Liver (tissue), 9 donors: Measurements from ENCODE around the gene GLRX. TPM values are rescaled to one million over a fixed set of nuclear protein-coding genes. Genes with fewer than 3 reads are reported as not detected.

Experiments
- DNase-seq: peaks from one replicate; pipeline ENCODE4 v3.0.0-alpha.2; 2017; ENCODE audit warnings: low spot score
- H3K27ac ChIP-seq, 2 donors: one replicate each; pipeline ENCODE4 v1.7.0; 2013; ENCODE audit warnings: inconsistent platforms in 2 of 2, low read length in 2 of 2, control low read depth in 1 of 2, low read depth in 1 of 2, mild to moderate bottlenecking in 1 of 2
- H3K27me3 ChIP-seq, 4 donors: one replicate each; pipeline versions ENCODE4 v1.6.1 to v1.7.0; 2013; ENCODE audit warnings: low read length in 3 of 4, inconsistent platforms in 1 of 4, mild to moderate bottlenecking in 1 of 4, moderate library complexity in 1 of 4; ENCODE audit not compliant: control insufficient read depth in 4 of 4, insufficient read depth in 4 of 4
- H3K36me3 ChIP-seq, 4 donors: one replicate each; pipeline versions ENCODE4 v1.6.1 to v1.7.0; 2013; ENCODE audit warnings: low read length in 3 of 4, mild to moderate bottlenecking in 3 of 4, low read depth in 1 of 4, moderate library complexity in 1 of 4; ENCODE audit not compliant: control insufficient read depth in 4 of 4, insufficient read depth in 3 of 4
- H3K4me1 ChIP-seq, 4 donors: one replicate each; pipeline versions ENCODE4 v1.6.1 to v1.7.0; 2013; ENCODE audit warnings: low read length in 3 of 4, mild to moderate bottlenecking in 3 of 4, moderate library complexity in 1 of 4; ENCODE audit not compliant: control insufficient read depth in 4 of 4, insufficient read depth in 4 of 4
- H3K4me3 ChIP-seq, 3 donors: one replicate each; pipeline versions ENCODE4 v1.6.1 to v1.7.0; 2013; ENCODE audit warnings: low read length in 3 of 3, control low read depth in 1 of 3, low read depth in 1 of 3, mild to moderate bottlenecking in 1 of 3
- H3K9ac ChIP-seq, 2 donors: one replicate each; pipeline ENCODE4 v1.7.0; 2013; ENCODE audit warnings: low read length in 2 of 2, mild to moderate bottlenecking in 2 of 2, moderate library complexity in 2 of 2, control low read depth in 1 of 2, low read depth in 1 of 2
- H3K9me3 ChIP-seq, 4 donors: one replicate each; pipeline versions ENCODE4 v1.6.1 to v1.7.0; 2013; ENCODE audit warnings: low read length in 3 of 4; ENCODE audit not compliant: control insufficient read depth in 4 of 4
- EGR1 ChIP-seq, 2 donors: IDR thresholded peaks; 2 replicates each; pipeline ENCODE4 v1.6.1; 2016 to 2018; ENCODE audit warnings: antibody characterized with exemption in 2 of 2, low read depth in 2 of 2
- FOXA1 ChIP-seq: IDR thresholded peaks from 2 replicates; pipeline ENCODE4 v1.6.1; 2016; ENCODE audit warnings: antibody characterized with exemption
- FOXA2 ChIP-seq: IDR thresholded peaks from 2 replicates; pipeline ENCODE4 v1.6.1; 2016; ENCODE audit warnings: antibody characterized with exemption
- GABPA ChIP-seq, 2 donors: IDR thresholded peaks in 1 of 2; conservative IDR thresholded peaks in 1 of 2; 2 replicates each; pipeline ENCODE4 v1.6.1; 2016; ENCODE audit warnings: antibody characterized with exemption in 2 of 2, mild to moderate bottlenecking in 1 of 2, moderate library complexity in 1 of 2
- HNF4A ChIP-seq, 2 donors: conservative IDR thresholded peaks; 2 replicates each; pipeline ENCODE4 v1.6.1; 2016; ENCODE audit warnings: antibody characterized with exemption in 2 of 2, mild to moderate bottlenecking in 2 of 2
- HNF4G ChIP-seq: IDR thresholded peaks from 2 replicates; pipeline ENCODE4 v1.6.1; 2016; ENCODE audit warnings: antibody characterized with exemption
- JUND ChIP-seq, 2 donors: IDR thresholded peaks; 2 replicates each; pipeline ENCODE4 v1.6.1; 2016; ENCODE audit warnings: antibody characterized with exemption in 2 of 2
- MAX ChIP-seq: IDR thresholded peaks from 2 replicates; pipeline ENCODE4 v1.6.1; 2016; ENCODE audit warnings: antibody characterized with exemption
- NR2F2 ChIP-seq: IDR thresholded peaks from 2 replicates; pipeline ENCODE4 v1.6.1; 2016; ENCODE audit warnings: antibody characterized with exemption
- RAD21 ChIP-seq, 2 donors: IDR thresholded peaks; 2 replicates each; pipeline ENCODE4 v1.6.1; 2016; ENCODE audit warnings: antibody characterized with exemption in 2 of 2, mild to moderate bottlenecking in 2 of 2
- RXRA ChIP-seq, 2 donors: IDR thresholded peaks; 2 replicates each; pipeline ENCODE4 v1.6.1; 2017 to 2018; ENCODE audit warnings: antibody characterized with exemption in 2 of 2, mild to moderate bottlenecking in 1 of 2
- SP1 ChIP-seq: IDR thresholded peaks from 2 replicates; pipeline ENCODE4 v1.6.1; 2018; ENCODE audit warnings: antibody characterized with exemption, mild to moderate bottlenecking
- YY1 ChIP-seq: IDR thresholded peaks from 2 replicates; pipeline ENCODE4 v1.6.1; 2016; ENCODE audit warnings: antibody characterized with exemption, mild to moderate bottlenecking
- ZBTB33 ChIP-seq: IDR thresholded peaks from 2 replicates; pipeline ENCODE4 v1.6.1; 2016; ENCODE audit warnings: antibody characterized with exemption
- WGBS: extraction: QIAGEN DNeasy Blood & Tissue Kit; methylation state at CpG from one replicate; pipeline ENCODE4 v1.1.7; 2013; 5-methylcytosine and 5-hydroxymethylcytosine counted together
- polyA plus RNA-seq, 2 donors: library from polyadenylated mRNA; stranded (reverse) in 1 of 2; unstranded in 1 of 2; fragments of 200-250 nt in 1 of 2; fragments of >200 nt in 1 of 2; fragmentation: Nextera tagmentation in 1 of 2; extraction: Ambion mirVana in 1 of 2; gene quantifications; one replicate each; pipeline versions ENCODE4 v1.2.1 to v1.2.3, GENCODE V29; 2013 to 2015
- total RNA-seq, 2 donors: library from RNA; depleted of rRNA; stranded (reverse); fragments of >200 nt; gene quantifications; one replicate each; pipeline ENCODE4 v1.2.3, GENCODE V29; 2014
- TF ChIP-seq, protein P1 (sequence below): IDR thresholded peaks from 2 replicates; pipeline ENCODE4 v1.6.1; 2016; ENCODE audit warnings: antibody characterized with exemption
- TF ChIP-seq, protein P2 (sequence below): fragments of 150-350 bp; IDR thresholded peaks from 2 replicates; pipeline ENCODE4 v1.5.1; 2017; ENCODE audit warnings: improper control_type of control experiment, low read depth, low read length; ENCODE audit not compliant: missing input control
- donor health status: healthy.
- donor health status: healthy.
- donor health status: healthy.
- donor health status: healthy.
- donor health status: healthy.

The GLRX gene
- total and polyA plus RNA-seq, 4 donors = 48.2 to 187 (median 107) TPM

DNA sequence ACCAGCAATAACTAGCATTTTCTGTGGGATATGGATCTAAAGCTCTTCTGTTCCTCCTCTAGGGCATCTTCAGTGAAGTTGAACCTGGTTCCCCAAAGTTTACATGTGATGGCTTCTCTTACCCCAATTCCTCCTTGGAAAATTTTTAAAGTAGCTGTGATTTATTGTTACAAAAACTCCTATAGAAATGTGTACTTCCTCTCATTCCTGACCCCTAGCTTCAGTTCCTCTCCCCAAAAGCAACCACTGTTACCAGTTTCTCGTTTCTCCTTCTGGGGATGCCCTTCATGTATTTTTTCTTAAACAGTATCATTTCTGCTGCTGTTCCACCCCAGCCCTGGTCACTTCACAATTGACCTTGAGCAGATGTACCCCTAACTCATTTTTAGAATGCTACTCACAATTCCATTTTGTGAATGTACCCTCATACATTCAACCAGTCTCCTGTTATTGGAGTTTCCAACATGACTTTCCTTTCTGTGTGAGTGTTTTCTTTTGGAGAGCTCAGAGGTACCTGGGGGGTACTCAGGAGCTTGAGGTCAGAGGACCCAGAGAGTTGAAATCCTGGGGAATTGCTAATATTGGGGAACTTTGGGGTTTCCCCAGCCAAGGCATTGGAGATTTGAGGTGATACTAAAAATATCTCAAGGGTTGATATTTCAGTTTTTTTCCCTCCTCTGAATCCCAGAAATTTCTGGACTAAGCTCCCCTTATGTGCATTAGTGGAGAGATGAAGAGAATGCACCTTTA lies 18.6 kb upstream of the GLRX start:
- Histone ChIP-seq H3K4me1 (peaks cover 7 to 29% (median 19%) of the 10 kb centered on the region in 4 donors), H3K9me3 (no peaks in the 10 kb centered on the region), H3K36me3 (no peaks in the 10 kb centered on the region), H3K27ac (no peak overlapping the region), H3K4me3 (no peak overlapping the region), H3K9ac (no peak overlapping the region), H3K27me3 (no peaks in the 10 kb centered on the region)
- TF ChIP-seq FOXA1 (no peak), SP1 (no peak), HNF4G (no peak), JUND (IDR thresholded peaks at IDR 0.05) (no peak), YY1 (no peak), ZBTB33 (no peak), FOXA2 (no peak), EGR1 (IDR thresholded peaks at IDR 0.05; ENCODE audit: low read depth in 2 of 2) (no peak), NR2F2 (no peak), GABPA (IDR thresholded peaks at IDR 0.05 in 1 of 2, conservative IDR thresholded peaks at IDR 0.05 in 1 of 2) (no peak)
- TF ChIP-seq, protein P1, sequence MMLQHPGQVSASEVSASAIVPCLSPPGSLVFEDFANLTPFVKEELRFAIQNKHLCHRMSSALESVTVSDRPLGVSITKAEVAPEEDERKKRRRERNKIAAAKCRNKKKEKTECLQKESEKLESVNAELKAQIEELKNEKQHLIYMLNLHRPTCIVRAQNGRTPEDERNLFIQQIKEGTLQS = no peak
- DNase-seq = no peak
- WGBS = 87% methylated on average over 1 of the region's 1 CpG

GRCh38 chr5:95839658-95840057 lies 17.1 kb upstream of the GLRX start:
- Histone ChIP-seq H3K9me3 (no peaks in the 10 kb centered on the region), H3K4me1 (peaks cover 7 to 34% (median 19%) of the 10 kb centered on the region in 4 donors), H3K9ac (no peak overlapping the region), H3K36me3 (no peaks in the 10 kb centered on the region), H3K27me3 (no peaks in the 10 kb centered on the region), H3K4me3 (no peak overlapping the region), H3K27ac (no peak overlapping the region)
- WGBS = 89% methylated on average over 2 of the region's 2 CpGs
- no peak for TF ChIP-seq SP1
- TF ChIP-seq NR2F2 = no peak
- no peak for TF ChIP-seq HNF4G
- TF ChIP-seq MAX = no peak
- no peak for TF ChIP-seq ZBTB33
- DNase-seq = no peak

DNA sequence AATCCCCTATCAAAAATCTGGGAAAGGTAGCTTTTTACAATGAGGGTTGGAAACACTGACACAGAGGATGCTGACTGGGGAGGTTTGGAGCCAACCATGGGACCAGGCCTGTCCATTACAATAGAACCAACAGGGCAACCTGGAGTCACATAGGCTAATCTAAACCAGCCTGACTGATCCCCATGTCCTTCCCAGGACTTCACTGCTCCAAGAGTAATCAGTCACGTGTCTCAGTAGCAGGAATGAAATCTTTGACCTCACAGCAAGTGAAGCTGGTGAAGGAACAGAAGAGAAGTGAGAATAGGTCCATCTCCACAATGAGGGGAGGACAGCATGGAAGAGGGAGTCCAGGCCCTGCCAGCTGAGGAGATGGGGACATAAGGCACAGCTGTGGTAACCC lies 16.0 kb upstream of the GLRX start:
- Histone ChIP-seq H3K4me1 (peaks cover 9 to 31% (median 21%) of the 10 kb centered on the region in 4 donors), H3K36me3 (no peaks in the 10 kb centered on the region), H3K4me3 (no peak overlapping the region), H3K9ac (no peak overlapping the region), H3K27ac (no peak overlapping the region), H3K27me3 (no peaks in the 10 kb centered on the region), H3K9me3 (no peaks in the 10 kb centered on the region)
- TF ChIP-seq ZBTB33 (no peak), RXRA (IDR thresholded peaks at IDR 0.05) (no peak), EGR1 (IDR thresholded peaks at IDR 0.05; ENCODE audit: low read depth in 2 of 2) (no peak), NR2F2 (no peak), HNF4A (conservative IDR thresholded peaks at IDR 0.05) (no peak), HNF4G (no peak), GABPA (IDR thresholded peaks at IDR 0.05 in 1 of 2, conservative IDR thresholded peaks at IDR 0.05 in 1 of 2) (no peak), RAD21 (IDR thresholded peaks at IDR 0.05) (no peak)
- TF ChIP-seq, protein P2, sequence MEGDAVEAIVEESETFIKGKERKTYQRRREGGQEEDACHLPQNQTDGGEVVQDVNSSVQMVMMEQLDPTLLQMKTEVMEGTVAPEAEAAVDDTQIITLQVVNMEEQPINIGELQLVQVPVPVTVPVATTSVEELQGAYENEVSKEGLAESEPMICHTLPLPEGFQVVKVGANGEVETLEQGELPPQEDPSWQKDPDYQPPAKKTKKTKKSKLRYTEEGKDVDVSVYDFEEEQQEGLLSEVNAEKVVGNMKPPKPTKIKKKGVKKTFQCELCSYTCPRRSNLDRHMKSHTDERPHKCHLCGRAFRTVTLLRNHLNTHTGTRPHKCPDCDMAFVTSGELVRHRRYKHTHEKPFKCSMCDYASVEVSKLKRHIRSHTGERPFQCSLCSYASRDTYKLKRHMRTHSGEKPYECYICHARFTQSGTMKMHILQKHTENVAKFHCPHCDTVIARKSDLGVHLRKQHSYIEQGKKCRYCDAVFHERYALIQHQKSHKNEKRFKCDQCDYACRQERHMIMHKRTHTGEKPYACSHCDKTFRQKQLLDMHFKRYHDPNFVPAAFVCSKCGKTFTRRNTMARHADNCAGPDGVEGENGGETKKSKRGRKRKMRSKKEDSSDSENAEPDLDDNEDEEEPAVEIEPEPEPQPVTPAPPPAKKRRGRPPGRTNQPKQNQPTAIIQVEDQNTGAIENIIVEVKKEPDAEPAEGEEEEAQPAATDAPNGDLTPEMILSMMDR = no peak
- TF ChIP-seq, protein P1 = no peak
- 85% methylated on average over 1 of the region's 1 CpG for WGBS
- no peak for DNase-seq
